ENCODE results near the gene FERMT3.

DNA sequence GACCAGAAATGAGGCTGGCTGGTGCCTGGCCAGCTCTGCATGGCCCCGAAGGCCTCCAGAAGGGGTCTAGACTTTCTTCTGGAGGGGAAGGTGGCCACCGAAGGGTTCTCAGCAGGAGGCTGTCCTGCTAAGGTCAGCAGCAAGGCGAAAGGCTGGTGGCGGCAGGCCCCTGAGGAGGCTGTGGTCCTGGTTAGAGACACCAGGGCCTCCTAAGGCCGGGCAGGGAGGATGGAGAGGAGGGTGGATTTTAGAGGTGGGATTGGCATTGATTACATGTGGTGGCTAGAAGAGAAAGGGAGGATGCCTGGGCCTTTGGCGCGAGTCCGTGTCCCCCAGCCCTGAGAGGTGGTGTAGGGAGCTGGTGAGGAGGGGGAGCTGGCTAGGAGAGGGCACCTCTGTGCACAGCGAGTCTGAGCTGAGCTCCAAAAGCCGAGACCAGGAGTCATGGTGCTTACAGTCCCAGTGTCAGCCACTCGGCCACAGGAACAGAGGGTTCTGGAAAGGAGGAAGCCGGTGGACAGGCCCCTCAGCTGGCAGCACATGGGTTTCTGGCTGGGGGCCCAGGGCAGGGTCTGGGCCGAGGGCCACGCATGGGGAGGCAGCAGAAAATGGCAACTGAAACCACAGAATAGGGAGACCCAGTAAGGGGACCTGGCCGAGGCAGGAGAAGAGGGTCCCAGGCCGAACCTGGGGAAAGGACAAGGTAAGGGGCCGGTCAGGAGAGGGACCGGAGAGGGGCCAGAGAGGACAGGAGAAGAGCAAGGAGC lies 2.5 kb downstream of the FERMT3 start:
- TF ChIP-seq, protein P1, sequence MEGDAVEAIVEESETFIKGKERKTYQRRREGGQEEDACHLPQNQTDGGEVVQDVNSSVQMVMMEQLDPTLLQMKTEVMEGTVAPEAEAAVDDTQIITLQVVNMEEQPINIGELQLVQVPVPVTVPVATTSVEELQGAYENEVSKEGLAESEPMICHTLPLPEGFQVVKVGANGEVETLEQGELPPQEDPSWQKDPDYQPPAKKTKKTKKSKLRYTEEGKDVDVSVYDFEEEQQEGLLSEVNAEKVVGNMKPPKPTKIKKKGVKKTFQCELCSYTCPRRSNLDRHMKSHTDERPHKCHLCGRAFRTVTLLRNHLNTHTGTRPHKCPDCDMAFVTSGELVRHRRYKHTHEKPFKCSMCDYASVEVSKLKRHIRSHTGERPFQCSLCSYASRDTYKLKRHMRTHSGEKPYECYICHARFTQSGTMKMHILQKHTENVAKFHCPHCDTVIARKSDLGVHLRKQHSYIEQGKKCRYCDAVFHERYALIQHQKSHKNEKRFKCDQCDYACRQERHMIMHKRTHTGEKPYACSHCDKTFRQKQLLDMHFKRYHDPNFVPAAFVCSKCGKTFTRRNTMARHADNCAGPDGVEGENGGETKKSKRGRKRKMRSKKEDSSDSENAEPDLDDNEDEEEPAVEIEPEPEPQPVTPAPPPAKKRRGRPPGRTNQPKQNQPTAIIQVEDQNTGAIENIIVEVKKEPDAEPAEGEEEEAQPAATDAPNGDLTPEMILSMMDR (IDR thresholded peaks at IDR 0.05), result no peak
- TF ChIP-seq POLR2AphosphoS5 (IDR thresholded peaks at IDR 0.05), result no peak
